Tibial nerve (tissue), 4 donors: ENCODE results near the gene TMED10.

Source experiments
- CTCF ChIP-seq, 5 experiments: fragments of 200-600 bp in 3 of 5; fragments of 450-650 bp in 2 of 5; sonication (generic) in 3 of 5; IDR thresholded peaks; one replicate each; pipeline ENCODE4 v1.5.1; 2016 to 2019; ENCODE audit warnings: antibody characterized with exemption in 5 of 5, mild to moderate bottlenecking in 3 of 5, moderate library complexity in 2 of 5
- EP300 ChIP-seq, 2 donors: sonication (generic); formaldehyde crosslinking; IDR thresholded peaks; one replicate each; pipeline ENCODE4 v1.6.1; 2017; ENCODE audit warnings: antibody characterized with exemption in 2 of 2, mild to moderate bottlenecking in 1 of 2

- no peak for TF ChIP-seq EP300 (IDR thresholded peaks at IDR 0.05)
- TF ChIP-seq CTCF (IDR thresholded peaks at IDR 0.05), result no peak
Observed at GRCh38 chr14:75096959-75097358, 79.5 kb downstream of the TMED10 start.
